D721Med (cell line): ENCODE results near the gene NCF4.

ENCODE experiments used
- DNase-seq: peaks from one replicate; pipeline ENCODE4 v3.0.0; 2011; ENCODE audit warnings: low spot score; ENCODE audit not compliant: insufficient read length
- FAIRE-seq: peaks from 2 replicates; lab custom pipeline; 2011; peaks lifted over from hg19 to GRCh38; lab: Jason Lieb, UNC
- TF ChIP-seq, protein P1 (sequence below): IDR thresholded peaks from 2 replicates; pipeline ENCODE4 v1.5.1; 2012; ENCODE audit warnings: mild to moderate bottlenecking, control low read depth; ENCODE audit not compliant: insufficient read depth; ENCODE audit errors: missing control alignments

NCF4 gene

DNA sequence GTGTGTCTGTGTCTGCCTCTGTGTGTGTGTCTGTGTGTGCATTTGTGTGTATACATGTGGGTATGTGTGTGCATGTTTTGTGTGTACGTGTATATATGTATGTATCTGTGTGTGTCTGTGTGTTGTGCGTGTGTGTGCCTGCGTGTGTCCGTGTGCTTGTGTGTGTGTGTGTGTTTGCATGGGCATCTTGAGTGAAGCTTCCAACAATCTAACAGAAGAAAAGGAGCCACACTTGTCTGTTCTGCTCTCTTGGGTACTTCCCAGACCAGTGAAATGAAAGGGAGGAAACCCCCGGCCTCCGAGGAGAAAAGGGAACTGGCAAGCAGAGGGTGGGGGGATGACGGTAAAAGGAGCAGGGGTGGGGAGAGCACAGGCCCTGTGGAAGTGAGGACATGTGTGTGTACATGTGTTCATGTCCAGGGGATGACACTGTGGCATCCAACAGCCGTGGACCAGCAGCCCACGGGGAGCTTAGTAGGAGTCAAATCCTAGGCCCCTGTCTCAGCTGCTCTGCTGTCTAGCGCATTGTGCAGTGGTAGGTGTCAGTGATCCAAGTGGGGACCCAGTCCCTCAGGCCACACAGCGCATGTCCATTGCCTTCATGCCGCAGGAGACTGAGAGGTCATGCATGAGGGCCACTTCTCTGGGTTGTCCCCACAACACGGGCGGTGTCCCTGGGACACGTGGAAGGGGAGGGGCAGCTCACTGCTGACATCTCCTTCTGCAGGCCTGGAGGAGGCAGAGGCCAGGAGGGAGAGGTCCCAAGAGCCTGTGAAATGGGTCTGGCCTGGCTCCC, 60.7 kb downstream of the NCF4 start:
- DNase-seq: no peak
- no peak for FAIRE-seq
- TF ChIP-seq, protein P1, sequence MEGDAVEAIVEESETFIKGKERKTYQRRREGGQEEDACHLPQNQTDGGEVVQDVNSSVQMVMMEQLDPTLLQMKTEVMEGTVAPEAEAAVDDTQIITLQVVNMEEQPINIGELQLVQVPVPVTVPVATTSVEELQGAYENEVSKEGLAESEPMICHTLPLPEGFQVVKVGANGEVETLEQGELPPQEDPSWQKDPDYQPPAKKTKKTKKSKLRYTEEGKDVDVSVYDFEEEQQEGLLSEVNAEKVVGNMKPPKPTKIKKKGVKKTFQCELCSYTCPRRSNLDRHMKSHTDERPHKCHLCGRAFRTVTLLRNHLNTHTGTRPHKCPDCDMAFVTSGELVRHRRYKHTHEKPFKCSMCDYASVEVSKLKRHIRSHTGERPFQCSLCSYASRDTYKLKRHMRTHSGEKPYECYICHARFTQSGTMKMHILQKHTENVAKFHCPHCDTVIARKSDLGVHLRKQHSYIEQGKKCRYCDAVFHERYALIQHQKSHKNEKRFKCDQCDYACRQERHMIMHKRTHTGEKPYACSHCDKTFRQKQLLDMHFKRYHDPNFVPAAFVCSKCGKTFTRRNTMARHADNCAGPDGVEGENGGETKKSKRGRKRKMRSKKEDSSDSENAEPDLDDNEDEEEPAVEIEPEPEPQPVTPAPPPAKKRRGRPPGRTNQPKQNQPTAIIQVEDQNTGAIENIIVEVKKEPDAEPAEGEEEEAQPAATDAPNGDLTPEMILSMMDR: no peak

DNA sequence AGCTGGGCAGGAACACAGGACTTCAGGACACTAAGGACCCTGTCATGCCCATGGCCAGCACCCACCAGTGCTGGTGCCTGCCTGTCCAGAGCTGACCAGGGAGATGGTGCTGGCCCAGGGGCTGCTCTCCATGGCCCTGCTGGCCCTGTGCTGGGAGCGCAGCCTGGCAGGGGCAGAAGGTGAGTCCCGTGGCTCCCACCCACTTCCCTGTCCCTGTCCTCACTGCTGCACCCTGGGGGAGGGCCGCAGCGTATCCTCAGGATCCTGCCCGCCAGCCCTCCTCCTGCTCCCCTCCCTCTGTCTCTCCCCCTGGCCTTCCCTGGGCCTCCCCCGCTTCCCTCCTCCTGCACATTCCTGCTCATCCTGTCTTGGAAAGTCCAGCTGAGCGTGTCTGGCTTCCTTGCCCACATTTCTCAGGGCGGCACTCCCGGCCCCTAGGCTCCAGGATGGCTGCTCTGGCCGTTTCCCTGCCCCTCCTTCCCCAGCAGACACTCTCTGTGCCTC, 61.4 kb downstream of the NCF4 start:
- DNase-seq (no peak), FAIRE-seq (no peak)
- TF ChIP-seq, protein P1: no peak

DNA sequence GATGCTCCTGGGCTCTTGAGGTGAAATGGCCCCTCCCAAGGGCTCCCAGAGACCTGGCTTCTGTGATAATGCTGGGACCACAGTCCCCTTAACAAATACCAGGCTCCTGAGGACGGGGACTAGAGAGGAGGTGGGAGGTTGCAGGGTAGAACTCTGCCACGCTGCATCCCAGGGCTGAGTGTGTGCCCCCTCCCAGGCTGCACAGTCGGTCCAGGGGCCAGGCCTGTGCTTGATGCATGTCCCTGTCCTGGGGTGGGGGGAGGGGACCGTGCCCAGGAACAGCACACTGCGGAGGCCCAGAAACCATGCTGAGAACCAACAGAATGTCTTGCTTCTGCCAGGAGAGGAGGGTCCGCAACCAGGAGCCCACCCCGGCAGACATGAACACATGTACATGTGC, 61.9 kb downstream of the NCF4 start:
- FAIRE-seq: no peak
- TF ChIP-seq, protein P1: no peak
- no peak for DNase-seq

GRCh38 chr22:36923131-36923788, 62.5 kb downstream of the NCF4 start:
- TF ChIP-seq, protein P1: no peak
- no peak for FAIRE-seq
- DNase-seq: no peak

DNA sequence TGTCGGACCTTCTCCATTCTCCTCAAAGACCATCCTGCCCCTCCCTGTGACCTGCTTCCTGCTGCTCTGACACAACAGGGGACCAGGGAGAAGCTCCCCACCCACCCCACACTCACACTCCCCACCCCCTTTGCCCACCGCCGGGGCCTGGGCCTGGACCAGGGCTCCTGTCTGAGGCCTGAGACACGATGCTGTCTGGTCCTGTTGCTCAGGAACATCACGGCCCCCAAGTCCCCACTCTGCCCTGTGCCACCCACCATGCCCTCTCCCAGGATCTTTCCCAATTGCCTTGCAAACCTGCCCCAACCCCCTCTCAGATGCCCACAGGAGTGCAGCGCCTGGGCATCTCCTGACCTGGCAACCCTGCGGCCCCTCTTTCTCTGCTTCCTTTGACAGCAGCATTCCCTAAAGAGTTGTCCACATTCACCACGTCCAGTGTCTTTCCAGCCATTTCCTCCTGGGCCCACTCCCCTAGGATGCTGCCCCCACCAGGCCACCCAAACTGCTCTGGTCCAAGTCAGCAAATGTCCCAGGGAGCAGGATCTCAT, 63.4 kb downstream of the NCF4 start:
- FAIRE-seq (no peak), DNase-seq (no peak)
- TF ChIP-seq, protein P1: no peak

GRCh38 chr22:36925388-36926290, 64.8 kb downstream of the NCF4 start:
- FAIRE-seq (no peak), DNase-seq (no peak)
- TF ChIP-seq, protein P1: no peak
